Fibroblast of mammary gland (primary cell): Measurements from ENCODE around the gene FBH1.

Experiments used
- DNase-seq: peaks from one replicate; pipeline ENCODE4 v3.0.0-alpha.2; 2010; ENCODE audit warnings: low read depth
- H3K4me3 ChIP-seq: 2 replicates; pipeline ENCODE4 v1.5.1; 2011; ENCODE audit warnings: low read depth, mild to moderate bottlenecking, low read length, moderate library complexity; ENCODE audit not compliant: control insufficient read depth
- TF ChIP-seq, protein P1 (sequence below): conservative IDR thresholded peaks from 2 replicates; pipeline ENCODE4 v1.5.1; 2011; ENCODE audit warnings: low read depth, low read length, inconsistent platforms; ENCODE audit not compliant: control insufficient read depth, insufficient read depth

Gene FBH1

DNA sequence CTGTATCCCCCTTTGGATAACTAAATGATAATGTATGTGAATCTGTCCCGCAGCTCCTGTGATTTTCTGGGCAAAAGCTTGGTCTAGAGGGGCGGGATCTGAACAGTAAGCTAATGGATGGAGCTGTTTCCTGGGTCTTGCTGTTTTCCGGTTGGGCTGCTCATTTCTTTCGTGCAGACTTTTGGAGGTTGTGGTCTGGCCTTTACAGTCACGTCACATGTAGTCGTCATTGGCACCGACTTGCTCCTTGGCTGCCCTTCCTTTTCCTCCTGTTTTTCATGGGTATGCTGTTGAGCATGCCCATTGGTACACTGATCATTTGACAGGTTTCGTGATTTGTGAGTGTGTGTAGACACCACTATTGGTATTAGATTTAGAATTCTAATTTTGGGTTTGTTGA is 2.0 kb downstream of the FBH1 start:
- DNase-seq = peak; percentile 82
- H3K4me3 ChIP-seq = no peak overlapping the region
- TF ChIP-seq, protein P1, sequence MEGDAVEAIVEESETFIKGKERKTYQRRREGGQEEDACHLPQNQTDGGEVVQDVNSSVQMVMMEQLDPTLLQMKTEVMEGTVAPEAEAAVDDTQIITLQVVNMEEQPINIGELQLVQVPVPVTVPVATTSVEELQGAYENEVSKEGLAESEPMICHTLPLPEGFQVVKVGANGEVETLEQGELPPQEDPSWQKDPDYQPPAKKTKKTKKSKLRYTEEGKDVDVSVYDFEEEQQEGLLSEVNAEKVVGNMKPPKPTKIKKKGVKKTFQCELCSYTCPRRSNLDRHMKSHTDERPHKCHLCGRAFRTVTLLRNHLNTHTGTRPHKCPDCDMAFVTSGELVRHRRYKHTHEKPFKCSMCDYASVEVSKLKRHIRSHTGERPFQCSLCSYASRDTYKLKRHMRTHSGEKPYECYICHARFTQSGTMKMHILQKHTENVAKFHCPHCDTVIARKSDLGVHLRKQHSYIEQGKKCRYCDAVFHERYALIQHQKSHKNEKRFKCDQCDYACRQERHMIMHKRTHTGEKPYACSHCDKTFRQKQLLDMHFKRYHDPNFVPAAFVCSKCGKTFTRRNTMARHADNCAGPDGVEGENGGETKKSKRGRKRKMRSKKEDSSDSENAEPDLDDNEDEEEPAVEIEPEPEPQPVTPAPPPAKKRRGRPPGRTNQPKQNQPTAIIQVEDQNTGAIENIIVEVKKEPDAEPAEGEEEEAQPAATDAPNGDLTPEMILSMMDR = no peak

DNA sequence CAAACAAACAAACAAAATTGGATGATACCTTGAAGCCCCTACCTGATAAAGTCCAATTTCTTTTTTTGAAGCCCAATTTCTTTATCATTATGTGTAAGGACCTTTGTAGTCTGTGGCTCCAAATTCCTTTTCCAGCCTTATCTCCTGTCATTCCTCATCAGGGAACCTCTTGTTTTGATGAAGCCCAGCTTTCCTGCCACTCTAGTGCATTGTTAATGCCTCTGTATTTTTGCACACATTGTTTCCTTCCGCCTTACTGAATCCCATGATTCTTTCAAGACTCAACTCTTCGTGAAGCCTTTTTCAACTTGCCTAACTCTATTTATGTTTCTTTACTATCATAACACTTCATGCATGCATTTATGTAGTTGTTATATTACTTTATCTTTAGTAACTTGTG is 3.3 kb downstream of the FBH1 start:
- TF ChIP-seq, protein P1 = no peak

DNA sequence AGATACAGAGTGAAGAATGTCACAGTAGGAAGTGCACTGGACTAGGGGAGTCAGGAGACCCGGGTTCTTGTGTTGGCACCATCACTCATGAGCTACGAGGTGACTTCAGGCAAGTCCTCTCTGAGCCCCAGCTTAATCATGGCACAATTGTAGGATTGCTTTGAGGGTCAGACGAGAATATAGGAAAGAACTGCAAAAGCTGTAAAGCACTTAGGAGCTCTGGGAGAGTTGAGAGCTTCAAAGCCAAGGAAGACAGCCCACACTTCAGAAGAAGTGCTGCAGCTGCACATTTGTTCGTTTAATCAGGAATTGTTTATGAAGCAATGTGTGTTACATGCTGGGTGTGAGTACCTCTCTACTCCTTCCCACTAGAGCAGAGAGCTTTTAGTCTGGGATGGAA is 4.4 kb downstream of the FBH1 start:
- no peak overlapping the region for H3K4me3 ChIP-seq
- TF ChIP-seq, protein P1 = no peak
- DNase-seq = no peak

More for the DNA sequence above, 3.3 kb downstream of the FBH1 start:
- H3K4me3 ChIP-seq = no peak overlapping the region
- DNase-seq = no peak

DNA sequence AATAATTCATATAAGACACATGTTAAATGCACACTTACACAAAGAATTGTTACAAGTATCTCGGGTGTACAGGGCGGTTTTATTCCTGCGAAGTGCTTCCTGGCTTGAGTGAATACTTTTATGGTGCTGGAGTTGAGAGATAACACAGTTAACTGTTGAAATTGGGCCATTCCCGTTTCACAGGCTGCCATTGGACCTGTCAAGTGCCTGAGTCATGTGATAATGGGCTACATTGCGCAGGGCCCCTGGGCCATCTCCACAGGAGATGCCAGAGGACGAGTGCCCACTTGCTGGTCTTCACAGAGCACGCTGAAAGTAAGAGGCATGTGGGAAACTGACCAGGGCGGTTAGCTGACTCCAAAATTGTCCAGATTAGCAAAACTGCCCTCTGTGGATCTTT is 4.8 kb downstream of the FBH1 start:
- no peak for DNase-seq
- H3K4me3 ChIP-seq = no peak overlapping the region
- TF ChIP-seq, protein P1 = no peak

DNA sequence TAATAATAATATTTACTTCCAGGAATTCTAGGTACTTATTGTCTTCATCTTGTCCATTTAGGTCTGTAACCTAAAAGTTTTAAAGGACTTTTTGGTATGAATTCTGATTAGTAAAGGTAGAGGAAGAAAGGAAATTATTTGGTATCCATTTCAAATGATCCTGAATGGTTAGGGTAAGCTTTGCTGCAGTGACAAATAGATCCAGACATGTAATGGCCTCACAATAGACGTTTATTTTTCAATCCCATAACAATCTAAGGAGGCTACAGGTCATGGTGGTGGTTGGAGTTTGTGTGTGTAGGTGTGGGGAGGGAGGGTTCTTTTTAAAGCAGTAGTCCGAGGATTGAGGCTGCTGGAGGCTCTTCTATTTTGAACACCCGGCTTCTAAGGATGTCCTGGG is 5.3 kb downstream of the FBH1 start:
- no peak for DNase-seq
- no peak overlapping the region for H3K4me3 ChIP-seq
- TF ChIP-seq, protein P1 = no peak

DNA sequence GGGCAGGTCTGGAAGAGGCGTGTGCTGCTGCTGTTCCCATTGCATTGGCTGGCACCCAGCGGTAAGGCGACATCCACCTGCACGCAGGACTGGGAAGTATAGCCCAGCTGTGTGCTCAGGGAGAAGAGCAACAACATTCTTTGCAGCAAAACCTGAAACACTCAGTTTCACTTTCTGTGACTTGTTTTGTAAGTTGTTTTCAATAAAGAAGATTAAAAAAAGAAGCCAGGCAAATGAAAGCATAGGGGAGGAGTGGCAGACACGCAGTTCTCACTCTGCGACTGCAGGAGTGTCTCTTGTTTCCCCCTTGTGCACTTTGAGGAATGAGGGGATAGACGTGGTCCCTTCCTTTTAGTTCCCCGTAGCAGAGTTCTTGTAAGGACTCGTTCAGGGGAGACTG is 5.8 kb downstream of the FBH1 start:
- DNase-seq = no peak
- TF ChIP-seq, protein P1 = no peak
- H3K4me3 ChIP-seq = no peak overlapping the region

DNA sequence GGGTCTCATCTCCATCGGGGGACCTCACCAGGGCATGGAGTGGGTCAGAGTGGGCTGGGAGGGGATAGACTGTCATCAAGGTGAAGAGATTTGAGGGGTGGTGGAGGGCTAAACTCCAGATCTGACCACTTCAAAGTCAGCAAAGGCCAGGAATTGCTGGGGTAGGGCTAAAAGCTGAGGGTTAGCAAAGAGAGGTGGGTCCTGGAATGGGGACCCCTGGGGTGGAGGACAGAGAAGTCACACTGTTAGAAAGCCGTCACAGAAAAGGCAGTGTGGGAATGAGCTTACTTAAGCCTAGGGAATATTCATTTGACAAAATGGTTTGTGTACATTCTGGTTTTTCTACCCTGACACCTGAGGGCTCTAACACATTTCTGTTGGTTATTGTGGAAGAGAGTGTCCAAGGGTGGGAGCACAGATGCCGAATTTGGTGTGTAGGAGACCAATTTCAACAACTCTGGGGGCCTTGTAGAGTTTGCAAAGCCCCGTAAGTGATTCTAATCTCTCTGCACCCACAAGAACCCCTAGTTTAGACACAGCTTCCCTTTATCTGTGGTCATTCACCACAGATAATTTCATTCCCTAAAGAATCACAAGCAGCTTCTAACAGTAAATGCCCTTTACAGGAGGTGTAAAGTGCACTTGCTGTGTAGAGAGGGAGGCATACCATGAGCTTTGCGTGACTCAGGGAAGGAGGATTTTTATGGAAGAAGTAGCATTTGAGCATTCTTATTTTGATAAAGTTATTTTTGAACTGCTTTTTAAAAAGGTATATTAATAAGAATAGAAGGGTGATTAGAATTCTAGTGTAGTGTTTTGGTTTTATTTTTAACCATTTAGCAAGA is 6.4 kb downstream of the FBH1 start:
- H3K4me3 ChIP-seq = no peak overlapping the region
- TF ChIP-seq, protein P1 = no peak
- no peak for DNase-seq
